ENCODE data around the gene ZBTB12.

DNA sequence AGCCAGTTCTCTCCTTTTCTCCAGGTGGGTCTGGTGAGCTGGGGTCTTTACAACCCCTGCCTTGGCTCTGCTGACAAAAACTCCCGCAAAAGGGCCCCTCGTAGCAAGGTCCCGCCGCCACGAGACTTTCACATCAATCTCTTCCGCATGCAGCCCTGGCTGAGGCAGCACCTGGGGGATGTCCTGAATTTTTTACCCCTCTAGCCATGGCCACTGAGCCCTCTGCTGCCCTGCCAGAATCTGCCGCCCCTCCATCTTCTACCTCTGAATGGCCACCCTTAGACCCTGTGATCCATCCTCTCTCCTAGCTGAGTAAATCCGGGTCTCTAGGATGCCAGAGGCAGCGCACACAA lies 43.2 kb upstream of the ZBTB12 start:
- TF ChIP-seq, protein P1, sequence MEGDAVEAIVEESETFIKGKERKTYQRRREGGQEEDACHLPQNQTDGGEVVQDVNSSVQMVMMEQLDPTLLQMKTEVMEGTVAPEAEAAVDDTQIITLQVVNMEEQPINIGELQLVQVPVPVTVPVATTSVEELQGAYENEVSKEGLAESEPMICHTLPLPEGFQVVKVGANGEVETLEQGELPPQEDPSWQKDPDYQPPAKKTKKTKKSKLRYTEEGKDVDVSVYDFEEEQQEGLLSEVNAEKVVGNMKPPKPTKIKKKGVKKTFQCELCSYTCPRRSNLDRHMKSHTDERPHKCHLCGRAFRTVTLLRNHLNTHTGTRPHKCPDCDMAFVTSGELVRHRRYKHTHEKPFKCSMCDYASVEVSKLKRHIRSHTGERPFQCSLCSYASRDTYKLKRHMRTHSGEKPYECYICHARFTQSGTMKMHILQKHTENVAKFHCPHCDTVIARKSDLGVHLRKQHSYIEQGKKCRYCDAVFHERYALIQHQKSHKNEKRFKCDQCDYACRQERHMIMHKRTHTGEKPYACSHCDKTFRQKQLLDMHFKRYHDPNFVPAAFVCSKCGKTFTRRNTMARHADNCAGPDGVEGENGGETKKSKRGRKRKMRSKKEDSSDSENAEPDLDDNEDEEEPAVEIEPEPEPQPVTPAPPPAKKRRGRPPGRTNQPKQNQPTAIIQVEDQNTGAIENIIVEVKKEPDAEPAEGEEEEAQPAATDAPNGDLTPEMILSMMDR (IDR thresholded peaks at IDR 0.05; ENCODE audit: low read depth, low read length), result no peak
- no peak for TF ChIP-seq EZH2phosphoT487 (IDR thresholded peaks at IDR 0.05; ENCODE audit: low read depth)

All from OCI-LY3 (cell line).